GM12875 (cell line): ENCODE results near the gene MICALL1.
"Not testable (repeated sequence)": the region's sequence is repeated elsewhere in the genome, so short reads cannot be mapped to it uniquely, and the experiment has no call there.

Experiments used
- H3K4me3 ChIP-seq: one replicate; pipeline ENCODE4 v1.5.1; 2011; ENCODE audit warnings: low read depth, low read length, control low read depth
- TF ChIP-seq, protein P1 (sequence below): IDR thresholded peaks from 2 replicates; pipeline ENCODE4 v1.5.1; 2011; ENCODE audit warnings: low read depth, mild to moderate bottlenecking, control low read depth, inconsistent platforms, low read length, moderate library complexity, borderline replicate concordance; ENCODE audit not compliant: insufficient read depth

Gene MICALL1

DNA sequence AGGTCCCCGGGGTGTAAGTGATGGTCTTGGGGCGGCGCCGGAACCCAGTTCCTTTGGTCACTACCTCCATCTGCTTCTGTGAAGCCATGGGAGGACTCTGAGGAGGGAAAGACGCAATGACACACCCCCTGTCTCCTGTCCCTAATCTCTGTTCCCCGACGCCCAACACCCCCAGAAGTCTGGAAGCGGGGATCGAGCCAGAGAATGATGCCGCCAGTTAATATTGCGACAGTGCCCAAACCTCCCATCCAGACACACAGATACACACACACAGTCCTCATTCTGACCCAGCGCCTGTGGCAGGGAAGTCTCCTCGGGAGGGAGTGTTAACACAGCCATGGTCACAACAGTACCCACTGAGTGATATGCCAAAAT lies 47.0 kb downstream of the MICALL1 start:
- TF ChIP-seq, protein P1, sequence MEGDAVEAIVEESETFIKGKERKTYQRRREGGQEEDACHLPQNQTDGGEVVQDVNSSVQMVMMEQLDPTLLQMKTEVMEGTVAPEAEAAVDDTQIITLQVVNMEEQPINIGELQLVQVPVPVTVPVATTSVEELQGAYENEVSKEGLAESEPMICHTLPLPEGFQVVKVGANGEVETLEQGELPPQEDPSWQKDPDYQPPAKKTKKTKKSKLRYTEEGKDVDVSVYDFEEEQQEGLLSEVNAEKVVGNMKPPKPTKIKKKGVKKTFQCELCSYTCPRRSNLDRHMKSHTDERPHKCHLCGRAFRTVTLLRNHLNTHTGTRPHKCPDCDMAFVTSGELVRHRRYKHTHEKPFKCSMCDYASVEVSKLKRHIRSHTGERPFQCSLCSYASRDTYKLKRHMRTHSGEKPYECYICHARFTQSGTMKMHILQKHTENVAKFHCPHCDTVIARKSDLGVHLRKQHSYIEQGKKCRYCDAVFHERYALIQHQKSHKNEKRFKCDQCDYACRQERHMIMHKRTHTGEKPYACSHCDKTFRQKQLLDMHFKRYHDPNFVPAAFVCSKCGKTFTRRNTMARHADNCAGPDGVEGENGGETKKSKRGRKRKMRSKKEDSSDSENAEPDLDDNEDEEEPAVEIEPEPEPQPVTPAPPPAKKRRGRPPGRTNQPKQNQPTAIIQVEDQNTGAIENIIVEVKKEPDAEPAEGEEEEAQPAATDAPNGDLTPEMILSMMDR = no peak
- peak overlapping the region; percentile 92 for H3K4me3 ChIP-seq

DNA sequence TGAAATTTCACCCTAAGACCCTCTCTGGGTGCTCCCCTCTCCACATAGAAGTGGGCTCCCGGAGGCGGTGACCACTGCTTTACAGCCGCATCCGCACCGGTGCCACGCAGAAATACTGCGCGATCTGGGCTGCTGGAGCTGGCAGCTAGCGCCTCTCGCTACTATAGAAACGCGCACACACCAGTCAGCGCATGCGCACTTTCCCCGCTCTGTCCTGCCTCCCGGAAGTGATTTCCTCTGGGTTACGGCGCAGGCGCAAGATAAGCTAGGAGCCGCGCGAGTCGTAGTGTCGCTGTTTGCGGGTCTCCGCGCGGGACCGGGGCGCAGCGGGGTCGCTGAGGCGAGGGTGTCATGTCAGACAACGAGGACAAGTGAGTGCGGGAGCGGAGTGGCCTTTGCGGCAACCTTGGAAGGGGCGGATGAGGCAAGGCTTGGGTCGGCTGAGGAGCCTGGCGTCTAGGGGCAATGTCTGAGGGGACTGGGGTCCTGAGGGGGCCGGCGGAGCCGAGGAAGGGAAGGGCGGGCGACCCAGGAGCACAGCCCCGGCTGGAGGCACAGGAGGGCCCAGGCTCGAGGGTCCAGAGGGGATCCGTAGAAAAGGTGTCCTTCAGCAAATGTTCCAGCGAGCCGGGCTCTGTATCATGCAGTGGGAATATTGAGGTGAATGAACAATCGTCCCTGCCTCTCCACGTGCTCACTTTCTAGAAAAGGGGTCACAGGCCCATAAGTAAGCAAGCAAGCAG lies 47.5 kb downstream of the MICALL1 start, which contains the start of the genes C22orf23 and POLR2F:
TSS of gene C22orf23 (minus strand) at position 165 of the 743 bp plus-strand sequence. CDS start 452 bp downstream, outside the sequence.
TSS of gene POLR2F (plus strand) at position 263 of the 743 bp plus-strand sequence. CDS start at position 352, 89 bp downstream.
- TF ChIP-seq, protein P1 = no peak
- peak within 1 kb of the TSS; percentile 92 for H3K4me3 ChIP-seq

DNA sequence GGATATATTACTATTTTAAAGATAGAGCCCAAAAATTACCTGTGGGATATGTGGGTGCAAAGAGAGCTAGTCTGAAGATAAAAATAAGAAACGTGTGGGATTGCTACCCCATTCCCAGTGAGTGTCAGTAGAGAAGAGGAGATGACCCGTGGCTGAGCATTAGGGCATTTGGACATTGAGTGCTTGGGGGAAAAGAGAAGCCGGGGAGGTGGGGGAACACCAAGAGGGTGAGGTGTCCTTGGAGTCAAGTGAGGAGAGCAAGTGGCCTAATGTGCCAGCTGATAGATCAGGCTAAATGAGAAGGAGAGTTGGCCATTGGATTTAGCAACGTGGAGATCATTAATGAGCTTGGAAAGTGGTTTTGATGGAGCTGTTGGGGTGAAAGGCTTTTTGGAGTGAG lies 48.6 kb downstream of the MICALL1 start:
- TF ChIP-seq, protein P1 = no peak
- no peak overlapping the region for H3K4me3 ChIP-seq

DNA sequence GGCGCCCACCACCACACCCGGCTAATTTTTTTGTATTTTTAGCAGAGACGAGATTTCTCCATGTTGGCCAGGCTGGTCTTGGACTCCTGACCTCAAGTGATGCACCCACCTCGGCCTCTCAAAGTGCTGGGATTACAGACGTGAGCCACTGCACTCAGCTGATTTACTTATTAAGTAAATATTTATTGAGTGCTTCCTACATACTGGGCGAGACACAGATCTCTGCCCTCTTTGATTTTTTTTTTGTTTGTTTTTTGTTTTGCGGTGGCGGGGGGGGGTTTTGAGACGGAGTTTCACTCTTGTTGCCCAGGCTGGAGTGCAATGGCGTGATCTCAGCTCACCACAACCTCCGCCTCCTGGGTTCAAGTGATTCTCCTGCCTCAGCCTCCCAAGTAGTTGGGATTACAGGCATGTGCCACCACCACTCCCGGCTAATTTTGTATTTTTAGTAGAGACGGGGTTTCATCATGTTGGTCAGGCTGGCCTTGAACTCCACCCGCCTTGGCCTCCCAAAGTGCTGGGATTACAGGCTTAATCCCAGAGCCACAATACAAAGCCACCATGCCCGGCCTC lies 49.8 kb downstream of the MICALL1 start:
- not testable (repeated sequence) for H3K4me3 ChIP-seq

DNA sequence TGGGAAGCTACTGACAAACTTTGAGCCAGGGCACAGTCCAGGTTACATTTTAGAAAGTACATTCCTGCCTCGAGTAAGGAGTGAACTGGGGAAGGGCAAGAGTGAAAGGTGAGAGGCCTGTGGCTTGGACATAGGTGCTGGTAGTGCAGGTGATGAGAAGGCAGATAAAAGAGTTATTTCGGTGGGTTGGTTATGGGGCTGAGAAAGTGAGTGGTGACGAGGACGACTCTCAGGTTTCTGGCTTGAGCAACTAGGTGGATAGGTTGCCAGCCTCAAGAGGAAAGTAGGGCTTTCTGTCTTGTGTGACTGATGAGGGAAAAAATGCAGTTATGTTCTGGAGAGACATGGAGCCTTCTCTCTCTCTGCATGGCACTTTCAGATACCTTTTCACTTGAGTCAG lies 51.1 kb downstream of the MICALL1 start:
- no peak overlapping the region for H3K4me3 ChIP-seq
- TF ChIP-seq, protein P1 = no peak

DNA sequence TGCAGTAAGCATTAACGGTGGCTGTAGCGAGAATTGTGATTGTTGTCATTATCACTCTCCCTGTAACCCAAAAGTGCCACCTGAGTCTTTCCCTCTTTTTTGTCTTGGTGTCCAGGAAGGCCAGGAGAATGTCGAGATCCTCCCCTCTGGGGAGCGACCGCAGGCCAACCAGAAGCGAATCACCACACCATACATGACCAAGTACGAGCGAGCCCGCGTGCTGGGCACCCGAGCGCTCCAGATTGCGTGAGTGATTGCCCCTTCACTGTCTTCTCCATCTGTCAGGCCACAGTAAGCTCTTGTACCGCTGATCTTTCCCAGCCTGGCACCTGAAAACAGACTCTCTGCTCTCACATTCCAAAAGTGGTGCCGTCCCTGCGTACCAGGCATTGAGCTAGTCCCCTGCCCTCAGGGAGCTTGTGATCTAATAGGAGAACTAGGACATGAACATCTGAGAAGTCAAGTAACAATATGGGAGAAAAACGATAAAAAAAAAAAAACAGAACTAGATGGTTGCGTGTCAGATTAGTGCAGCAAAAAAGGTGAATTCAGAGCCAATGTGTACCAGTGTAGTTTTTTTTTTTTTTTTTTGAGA lies 53.2 kb downstream of the MICALL1 start:
- H3K4me3 ChIP-seq = no peak overlapping the region
- TF ChIP-seq, protein P1 = no peak

DNA sequence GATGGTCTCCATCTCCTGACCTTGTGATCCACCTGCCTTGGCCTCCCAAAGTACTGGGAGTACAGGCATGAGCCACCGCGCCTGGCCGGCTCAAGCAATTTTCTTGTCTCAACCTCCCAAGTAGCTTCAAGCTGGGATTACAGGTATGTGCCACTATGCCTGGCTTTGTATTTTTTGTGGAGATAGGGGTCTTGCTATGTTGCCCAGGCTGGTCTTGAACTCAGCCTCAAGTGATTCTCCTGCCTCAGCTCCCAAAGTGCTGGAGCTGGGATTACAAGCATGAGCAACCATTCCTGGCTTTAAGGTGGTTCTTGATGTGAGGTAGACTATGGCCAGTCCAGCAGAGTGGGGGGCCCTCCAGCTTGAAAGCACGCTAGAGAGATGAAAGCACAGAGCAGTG lies 55.0 kb downstream of the MICALL1 start:
- TF ChIP-seq, protein P1 = no peak
- H3K4me3 ChIP-seq = no peak overlapping the region
